IMR-90 (cell line): Measurements from ENCODE around the gene OGFOD2. TPM values are rescaled to one million over a fixed set of nuclear protein-coding genes. Genes with fewer than 3 reads are reported as not detected.

Source experiments
- ATAC-seq: fragments of 200-7000 bp; cut with Tn5 transposase; 2 replicates; pipeline ENCODE4 v1.9.1; 2020; ENCODE audit warnings: low read depth, mild to moderate bottlenecking, moderate library complexity
- BruUV-seq: library from RNA; stranded (reverse); fragments of 400-500 nt; replicated peaks from 2 replicates; lab custom pipeline; 2021; lab: Mats Ljungman, UMichigan
- CTCF ChIA-PET: fragments of 300-600 bp; formaldehyde crosslinking; extraction: SDS; loops from one replicate; lab custom pipeline; 2021; ENCODE audit warnings: antibody characterized with exemption; lab: Yijun Ruan, JAX
- POLR2A ChIA-PET: fragments of 300-600 bp; sonication (Branson Sonifier 250); formaldehyde crosslinking; loops from one replicate; lab custom pipeline; 2022; ENCODE audit warnings: antibody characterized with exemption; ENCODE audit not compliant: unreplicated experiment; lab: Charles Lee
- DNase-seq: peaks from one replicate; pipeline ENCODE4 v3.0.0; 2013
- H2AFZ ChIP-seq: replicated peaks from 2 replicates; pipeline ENCODE3; 2013; ENCODE audit warnings: low read length, mild to moderate bottlenecking; ENCODE audit not compliant: poor library complexity
- H2AK5ac ChIP-seq: 2 replicates; pipeline ENCODE4 v1.6.1; 2013; ENCODE audit warnings: low read depth, low read length, inconsistent platforms
- H2AK9ac ChIP-seq: replicated peaks from 2 replicates; pipeline ENCODE3; 2013; ENCODE audit warnings: mild to moderate bottlenecking, low read depth, low read length, moderate library complexity; ENCODE audit not compliant: poor library complexity
- H2BK120ac ChIP-seq: 2 replicates; pipeline ENCODE4 v1.6.1; 2013; ENCODE audit warnings: low read depth, low read length, inconsistent platforms
- H2BK15ac ChIP-seq: 3 replicates; pipeline ENCODE4 v1.6.1; 2013; ENCODE audit warnings: low read depth, low read length, inconsistent platforms
- H2BK20ac ChIP-seq: 2 replicates; pipeline ENCODE4 v1.6.1; 2013; ENCODE audit warnings: low read depth, mild to moderate bottlenecking, inconsistent platforms, low read length, moderate library complexity
- H2BK5ac ChIP-seq: 2 replicates; pipeline ENCODE4 v1.6.1; 2013; ENCODE audit warnings: mild to moderate bottlenecking, low read depth, low read length, inconsistent platforms; ENCODE audit not compliant: poor library complexity, severe bottlenecking
- H3K14ac ChIP-seq: replicated peaks from 2 replicates; pipeline ENCODE4 v1.6.1; 2013; ENCODE audit warnings: low read depth, low read length, inconsistent platforms
- H3K18ac ChIP-seq: 2 replicates; pipeline ENCODE4 v1.6.1; 2013; ENCODE audit warnings: low read depth, low read length, control low read depth
- H3K23ac ChIP-seq: 2 replicates; pipeline ENCODE4 v1.6.1; 2013; ENCODE audit warnings: low read depth, low read length, inconsistent platforms
- H3K27ac ChIP-seq: 2 replicates; pipeline ENCODE4 v1.5.1; 2013; ENCODE audit warnings: mild to moderate bottlenecking, control low read depth, low read length; ENCODE audit not compliant: insufficient read depth
- H3K27me3 ChIP-seq: 2 replicates; pipeline ENCODE4 v1.6.1; 2013; ENCODE audit warnings: low read length; ENCODE audit not compliant: control insufficient read depth, insufficient read depth
- H3K36me3 ChIP-seq: 2 replicates; pipeline ENCODE4 v1.6.1; 2013; ENCODE audit warnings: low read length, mixed read lengths; ENCODE audit not compliant: control insufficient read depth, insufficient read depth
- H3K4ac ChIP-seq: 2 replicates; pipeline ENCODE4 v1.6.1; 2013; ENCODE audit warnings: low read depth, low read length, inconsistent platforms
- H3K4me1 ChIP-seq: 2 replicates; pipeline ENCODE4 v1.6.1; 2013; ENCODE audit warnings: low read length, mixed read lengths; ENCODE audit not compliant: control insufficient read depth, insufficient read depth
- H3K4me2 ChIP-seq: 2 replicates; pipeline ENCODE4 v1.6.1; 2013; ENCODE audit warnings: low read depth, mild to moderate bottlenecking, control low read depth, low read length, moderate library complexity
- H3K4me3 ChIP-seq: 2 replicates; pipeline ENCODE4 v1.5.1; 2013; ENCODE audit warnings: low read depth, mild to moderate bottlenecking, control low read depth, low read length, moderate library complexity; ENCODE audit not compliant: insufficient read depth
- H3K56ac ChIP-seq: 2 replicates; pipeline ENCODE4 v1.6.1; 2013; ENCODE audit warnings: low read length, inconsistent platforms; ENCODE audit not compliant: insufficient read depth; ENCODE audit errors: extremely low read depth
- H3K79me1 ChIP-seq, 2 experiments: 2 replicates each; pipeline ENCODE4 v1.6.1; 2013; ENCODE audit warnings: low read length in 2 of 2, inconsistent platforms in 1 of 2, low read depth in 1 of 2
- H3K9ac ChIP-seq: 2 replicates; pipeline ENCODE4 v1.6.1; 2013; ENCODE audit warnings: low read depth, low read length, control low read depth
- H3K9me1 ChIP-seq: 2 replicates; pipeline ENCODE4 v1.6.1; 2013; ENCODE audit warnings: low read length, inconsistent platforms; ENCODE audit not compliant: insufficient read depth
- H3K9me3 ChIP-seq: 2 replicates; pipeline ENCODE4 v1.6.1; 2013; ENCODE audit warnings: low read length; ENCODE audit not compliant: control insufficient read depth, insufficient read depth
- H4K20me1 ChIP-seq: 2 replicates; pipeline ENCODE4 v1.6.1; 2013; ENCODE audit warnings: low read length, inconsistent platforms; ENCODE audit not compliant: insufficient read depth
- H4K5ac ChIP-seq: 2 replicates; pipeline ENCODE4 v1.6.1; 2013; ENCODE audit warnings: mild to moderate bottlenecking, low read depth, low read length, control low read depth
- H4K8ac ChIP-seq, 2 experiments: 2 replicates each; pipeline ENCODE4 v1.6.1; 2013; ENCODE audit warnings: low read depth in 2 of 2, low read length in 2 of 2, control low read depth in 1 of 2, inconsistent platforms in 1 of 2
- H4K91ac ChIP-seq: 2 replicates; pipeline ENCODE4 v1.6.1; 2013; ENCODE audit warnings: low read depth, low read length, inconsistent platforms; ENCODE audit not compliant: insufficient read depth
- FOS ChIP-seq: fragments of 150-350 bp; IDR thresholded peaks from 2 replicates; pipeline ENCODE4 v1.6.1; 2016; ENCODE audit warnings: low read depth, low read length
- MAFK ChIP-seq: IDR thresholded peaks from 2 replicates; pipeline ENCODE4 v1.6.1; 2012; ENCODE audit warnings: low read depth, low read length, improper control_type of control experiment
- NFE2L2 ChIP-seq: fragments of 150-350 bp; IDR thresholded peaks from 2 replicates; pipeline ENCODE4 v1.6.1; 2016; ENCODE audit warnings: low read depth, mild to moderate bottlenecking, low read length
- WGBS, 2 experiments: methylation state at CpG; one replicate each; pipeline versions ENCODE4 v1.1.5 to v1.1.7; 2013; ENCODE audit warnings: missing lambda C conversion rate in 2 of 2; ENCODE audit not compliant: insufficient read length in 1 of 2; ENCODE audit errors: extremely low coverage in 2 of 2; 5-methylcytosine and 5-hydroxymethylcytosine counted together
- dilution Hi-C: fragments of 300-500 bp; cut with HindIII; formaldehyde crosslinking; loops from one replicate; pipeline ENCODE4 v1.14.3; 2018; ENCODE audit warnings: low sequenced_read_pairs; ENCODE audit not compliant: unreplicated experiment
- in situ Hi-C: fragments of 300-500 bp; cut with MboI; formaldehyde crosslinking; loops from 3 replicates; pipeline ENCODE4 v1.14.3; 2019; ENCODE audit warnings: low sequenced_read_pairs, inconsistent platforms, mixed read lengths
- intact Hi-C: fragments of 100-400 bp; cut with micrococcal nuclease; formaldehyde crosslinking; loops from 2 replicates; pipeline ENCODE4 v1.10.0; 2022
- polyA plus RNA-seq, 3 experiments: library from polyadenylated mRNA; depleted of rRNA; stranded (reverse); fragments of >200 nt; gene quantifications; 2 replicates each; pipeline ENCODE4 v1.2.3, GENCODE V29; 2012; ENCODE audit warnings: low replicate concordance in 1 of 3
- total RNA-seq: library from RNA; depleted of rRNA; stranded (reverse); fragments of >200 nt; gene quantifications from 2 replicates; pipeline ENCODE4 v1.2.3, GENCODE V29; 2012
- TF ChIP-seq, protein P1 (sequence below): fragments of 150-350 bp; IDR thresholded peaks from 2 replicates; pipeline ENCODE4 v1.6.1; 2017; ENCODE audit warnings: mild to moderate bottlenecking, antibody characterized with exemption, low read length, low read depth

Gene OGFOD2
- total and polyA plus RNA-seq, 2 of the 4 experiments (the other 2 are of a cell fraction) = 4.3 to 18.2 TPM

DNA sequence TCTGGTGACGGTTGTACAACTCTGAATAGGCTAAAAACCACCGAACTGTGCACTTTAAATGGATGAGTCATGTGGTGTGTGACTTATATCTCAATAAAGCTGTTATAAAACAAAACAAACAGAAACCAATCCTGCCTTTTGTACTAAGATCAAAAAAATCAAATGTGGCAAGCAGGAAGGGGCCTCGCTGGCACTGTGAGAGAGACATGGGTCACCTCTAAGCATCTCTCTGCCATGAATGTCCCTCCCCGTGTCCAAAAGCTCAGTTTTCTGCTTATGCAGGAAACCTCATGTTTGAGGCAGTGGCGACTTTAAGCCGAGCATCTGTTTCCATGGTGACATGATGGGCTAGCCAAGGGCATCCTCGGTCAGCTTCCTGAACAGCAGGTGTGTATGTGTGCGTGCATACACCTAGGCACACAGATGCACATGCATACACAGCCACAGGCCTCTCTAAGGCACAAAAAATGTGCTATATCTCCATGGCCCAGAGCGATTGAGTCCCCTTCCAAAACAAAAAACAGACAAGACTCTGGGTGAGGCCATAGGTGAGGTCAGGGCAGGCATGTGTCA, 49.9 kb downstream of the OGFOD2 start:
- no peak overlapping the region for H3K4me3 ChIP-seq
- peak; percentile 82 for ATAC-seq
- no peak overlapping the region for H2BK15ac ChIP-seq
- H2BK20ac ChIP-seq = no peak overlapping the region
- H3K9me1 ChIP-seq = peaks cover 8% of the 10 kb centered on the region
- H3K4me1 ChIP-seq = peaks cover 3% of the 10 kb centered on the region; the same call in 1 of the 2 replicates
- no peak overlapping the region for H3K9ac ChIP-seq
- WGBS, 2 experiments = 50% methylated on average over 1 of the region's 9 CpGs; no CpG with 5 or more reads in 1 of the 2 experiments
- no peak overlapping the region for H3K18ac ChIP-seq
- no peak overlapping the region for H3K56ac ChIP-seq
- H3K27me3 ChIP-seq = no peaks in the 10 kb centered on the region
- intact Hi-C loops = no loop called here
- in situ Hi-C loops = no loop called here
- DNase-seq = peak; percentile 55
- H3K9me3 ChIP-seq = no peaks in the 10 kb centered on the region
- H3K36me3 ChIP-seq = peaks cover 15% of the 10 kb centered on the region; the same call in 1 of the 2 replicates
- H2BK120ac ChIP-seq = no peak overlapping the region
- BruUV-seq = no TSS peak
- dilution Hi-C loops = no loop called here
- H3K79me1 ChIP-seq = no peaks in the 10 kb centered on the region; a peak in 1 of 4 replicates
- POLR2A ChIA-PET = no interaction called here
- no peak overlapping the region for H2AK9ac ChIP-seq
- H4K20me1 ChIP-seq = 0 out of 2 replicates have a peak, but pooled peaks cover 2% of the 10 kb centered on the region
- H2AFZ ChIP-seq = no peak overlapping the region
- H3K27ac ChIP-seq = no peak overlapping the region
- H4K91ac ChIP-seq = no peak overlapping the region
- H3K4ac ChIP-seq = no peak overlapping the region
- no peak overlapping the region for H2BK5ac ChIP-seq
- no peak overlapping the region for H4K8ac ChIP-seq
- H3K23ac ChIP-seq = no peak overlapping the region
- TF ChIP-seq FOS (peak; percentile 63; the same call in 1 of the 2 replicates), MAFK (peak; percentile 13; the same call in 1 of the 2 replicates), NFE2L2 (no peak)
- TF ChIP-seq, protein P1, sequence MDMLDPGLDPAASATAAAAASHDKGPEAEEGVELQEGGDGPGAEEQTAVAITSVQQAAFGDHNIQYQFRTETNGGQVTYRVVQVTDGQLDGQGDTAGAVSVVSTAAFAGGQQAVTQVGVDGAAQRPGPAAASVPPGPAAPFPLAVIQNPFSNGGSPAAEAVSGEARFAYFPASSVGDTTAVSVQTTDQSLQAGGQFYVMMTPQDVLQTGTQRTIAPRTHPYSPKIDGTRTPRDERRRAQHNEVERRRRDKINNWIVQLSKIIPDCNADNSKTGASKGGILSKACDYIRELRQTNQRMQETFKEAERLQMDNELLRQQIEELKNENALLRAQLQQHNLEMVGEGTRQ = peak; percentile 9; the same call in 1 of the 2 replicates
- H2AK5ac ChIP-seq = no peak overlapping the region
- H3K4me2 ChIP-seq = peak overlapping the region; percentile 32; the same call in 1 of the 2 replicates
- H4K5ac ChIP-seq = no peak overlapping the region
- CTCF ChIA-PET = no interaction called here
- no peak overlapping the region for H3K14ac ChIP-seq
